Stimulated activated CD4-positive, alpha-beta T cell treated with anti-CD3 and anti-CD28 coated beads, TNF-alpha, amount 100 ng/mL, for 1 hour (primary cell): ENCODE measurements around the gene ITGAL.
A peak's percentile ranks its signal among the peaks of the same experiment; 100 is the strongest.
"Not testable (repeated sequence)": the region's sequence is repeated elsewhere in the genome, so short reads cannot be mapped to it uniquely, and the experiment has no call there.

Source experiments
- DNase-seq, 3 donors: peaks; one replicate each; pipeline ENCODE4 v3.0.0-alpha.2; 2020; ENCODE audit warnings: low read depth in 3 of 3, low spot score in 1 of 3

ITGAL gene

GRCh38 chr16:30526137-30526822 is 53.7 kb downstream of the ITGAL start, which contains the start of gene ZNF768:
ZNF768 (minus strand) TSS chr16:30526566; CDS start chr16:30526413, 153 bp downstream.
- no peak for DNase-seq

- DNase-seq = peak; percentile 74 to 82 (median 77)
These were observed 54.5 kb downstream of the ITGAL start for GRCh38 chr16:30526823-30527634.

DNA sequence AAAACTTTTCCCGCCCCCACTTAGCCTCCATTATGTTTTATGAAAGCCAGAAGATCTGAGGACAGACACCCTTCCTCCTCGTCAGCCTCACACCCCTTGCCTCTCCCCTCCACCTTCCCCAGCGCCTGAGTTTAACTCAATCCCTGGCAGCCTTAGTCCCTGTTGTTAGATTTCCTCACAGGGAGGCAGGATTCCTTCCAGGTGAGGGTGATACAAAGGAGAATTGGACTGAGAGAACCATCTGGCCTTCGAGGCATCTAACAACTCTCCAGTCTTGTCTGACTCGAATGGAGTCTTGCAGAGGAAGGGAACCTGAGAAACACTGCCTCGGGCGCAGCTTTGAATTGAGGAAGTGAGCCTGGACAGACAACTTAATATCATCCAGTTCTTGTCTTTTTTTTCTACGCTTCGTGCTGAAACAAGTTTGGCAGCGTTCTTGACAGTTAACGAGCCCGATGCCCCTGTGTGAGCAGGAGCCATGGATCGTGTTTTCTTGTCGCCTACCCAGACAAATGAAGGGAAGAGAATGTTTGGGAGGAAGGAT is 55.2 kb downstream of the ITGAL start:
- no peak for DNase-seq

DNA sequence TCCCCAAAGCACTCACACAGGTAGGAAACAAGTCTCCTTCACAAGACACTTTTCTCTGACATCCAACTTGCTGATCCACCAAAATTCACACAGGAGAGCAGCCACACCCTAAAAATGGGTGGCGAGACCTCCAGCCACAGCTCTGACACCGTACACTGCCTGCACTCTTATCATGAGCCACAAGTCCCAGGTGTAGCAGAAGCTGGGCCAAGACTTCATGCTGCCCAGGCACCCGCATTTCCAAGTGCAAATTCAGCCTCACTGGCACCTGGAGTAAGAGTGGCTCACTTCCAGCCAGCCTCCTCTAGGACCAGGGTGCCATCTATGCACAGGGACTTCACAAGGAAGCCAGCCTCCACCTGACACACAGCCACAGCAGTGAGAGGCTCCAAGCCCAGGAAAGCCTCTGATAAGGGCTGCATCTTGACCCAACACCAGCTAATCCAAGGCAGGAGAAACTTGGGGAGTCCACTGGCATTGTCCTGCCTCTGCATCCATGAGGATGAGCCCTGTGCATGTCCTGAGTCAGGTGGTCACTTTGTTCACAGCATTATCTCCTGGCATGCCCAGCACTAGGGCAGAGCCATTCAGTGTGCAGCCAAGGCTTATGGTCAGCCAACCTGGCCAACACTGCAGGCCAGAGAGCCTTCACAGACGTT is 56.4 kb downstream of the ITGAL start:
- DNase-seq = no peak

DNA sequence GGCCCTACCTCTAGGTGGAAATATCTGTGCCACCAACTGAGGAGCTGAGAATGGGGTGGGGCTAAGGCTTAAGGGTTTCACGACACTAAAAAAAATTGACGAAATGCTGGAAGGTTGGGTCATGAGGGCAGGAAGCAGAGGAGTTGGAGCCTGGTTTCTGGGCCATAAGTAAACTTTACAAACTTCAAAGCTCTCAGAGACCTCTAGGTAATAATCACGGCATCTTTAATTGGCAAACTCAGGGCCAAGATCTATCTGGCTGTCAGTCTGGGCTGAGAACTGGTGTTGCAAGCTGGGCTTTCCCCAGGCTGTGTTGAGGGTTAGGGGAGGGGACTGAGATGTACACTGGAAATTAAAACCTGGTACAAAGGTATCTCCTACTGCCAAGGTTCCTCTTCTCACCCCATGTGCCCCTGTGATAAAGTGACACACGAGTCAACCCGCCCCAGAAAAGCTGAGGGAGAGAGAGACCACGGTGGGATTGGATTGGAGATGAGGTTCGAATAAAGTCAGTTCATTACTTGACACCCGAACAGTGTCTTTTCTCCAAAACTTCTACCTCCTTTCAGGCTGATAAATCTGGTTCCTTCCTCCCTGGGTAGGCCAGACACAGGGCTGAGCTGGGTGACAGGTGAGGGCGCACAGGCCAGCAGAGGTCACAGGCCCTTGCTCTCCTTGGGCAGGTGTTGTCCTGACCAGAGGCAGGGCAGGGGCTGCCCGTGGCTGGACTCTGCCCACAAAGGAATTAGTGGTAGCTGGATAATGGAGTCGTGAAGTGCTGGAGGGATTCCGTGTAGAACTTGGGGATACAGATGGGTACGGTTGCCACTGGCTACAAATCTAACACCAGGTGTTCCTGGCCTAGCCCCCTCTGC is 57.9 kb downstream of the ITGAL start:
- DNase-seq = no peak

DNA sequence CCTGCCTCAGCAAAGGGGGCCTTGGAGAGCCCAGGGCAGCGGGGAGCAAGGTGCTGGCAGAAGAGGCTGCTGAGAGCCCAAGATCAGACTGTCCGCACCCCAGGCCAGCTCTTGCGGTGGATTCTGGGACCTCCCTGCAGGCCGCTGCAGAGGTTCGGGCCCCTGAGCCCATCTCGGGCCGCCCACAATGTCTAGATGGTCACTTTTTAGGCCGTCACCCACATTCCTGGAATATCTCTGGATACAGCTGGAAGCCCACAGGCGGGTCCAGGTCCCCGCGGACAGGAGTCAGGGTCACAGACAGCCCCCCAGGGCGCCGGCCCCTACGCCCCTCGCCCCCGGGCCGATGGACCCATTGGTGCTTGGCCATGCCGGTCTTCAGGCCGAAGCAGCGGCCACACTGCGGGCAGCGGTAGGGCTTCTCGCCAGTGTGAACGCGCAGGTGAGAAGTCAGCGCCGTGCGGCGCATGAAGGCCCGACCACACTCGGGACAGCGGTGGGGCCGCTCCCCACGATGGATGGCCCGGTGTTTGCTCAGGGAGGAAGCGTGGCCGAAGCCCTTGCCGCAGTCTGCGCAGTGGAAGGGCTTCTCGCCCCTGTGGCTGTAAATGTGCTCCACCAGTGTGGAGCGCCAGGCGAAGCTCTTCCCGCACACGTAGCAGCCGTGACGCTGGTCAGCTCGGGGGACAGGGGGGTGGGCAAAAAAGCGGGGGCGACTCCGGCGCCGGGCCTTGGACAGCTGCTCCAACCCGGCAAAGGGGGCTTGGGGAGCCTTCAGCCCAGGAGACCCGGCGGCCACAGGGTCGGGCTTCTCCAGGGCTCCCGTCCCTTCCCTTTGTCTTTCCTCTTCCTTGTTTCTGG is 60.0 kb downstream of the ITGAL start:
- DNase-seq = no peak

DNA sequence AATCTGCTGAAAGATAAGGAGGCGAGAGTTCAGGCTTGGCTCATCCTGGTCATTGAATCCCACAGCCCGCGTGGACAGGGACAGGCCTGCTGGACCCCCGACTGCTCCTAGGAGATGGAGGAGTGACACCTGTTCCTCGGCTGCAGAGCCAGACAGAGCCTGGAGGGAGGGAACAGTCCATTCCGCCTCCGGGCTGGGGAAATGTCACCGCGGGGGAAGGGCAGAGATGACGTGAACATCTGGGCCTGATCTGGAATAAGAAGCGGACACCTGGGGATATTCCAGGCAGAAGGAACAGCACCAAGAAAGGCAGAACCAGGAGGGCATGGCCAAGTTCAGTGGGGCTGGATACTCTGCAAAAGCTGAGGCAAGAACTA is 60.6 kb downstream of the ITGAL start:
- no peak for DNase-seq

DNA sequence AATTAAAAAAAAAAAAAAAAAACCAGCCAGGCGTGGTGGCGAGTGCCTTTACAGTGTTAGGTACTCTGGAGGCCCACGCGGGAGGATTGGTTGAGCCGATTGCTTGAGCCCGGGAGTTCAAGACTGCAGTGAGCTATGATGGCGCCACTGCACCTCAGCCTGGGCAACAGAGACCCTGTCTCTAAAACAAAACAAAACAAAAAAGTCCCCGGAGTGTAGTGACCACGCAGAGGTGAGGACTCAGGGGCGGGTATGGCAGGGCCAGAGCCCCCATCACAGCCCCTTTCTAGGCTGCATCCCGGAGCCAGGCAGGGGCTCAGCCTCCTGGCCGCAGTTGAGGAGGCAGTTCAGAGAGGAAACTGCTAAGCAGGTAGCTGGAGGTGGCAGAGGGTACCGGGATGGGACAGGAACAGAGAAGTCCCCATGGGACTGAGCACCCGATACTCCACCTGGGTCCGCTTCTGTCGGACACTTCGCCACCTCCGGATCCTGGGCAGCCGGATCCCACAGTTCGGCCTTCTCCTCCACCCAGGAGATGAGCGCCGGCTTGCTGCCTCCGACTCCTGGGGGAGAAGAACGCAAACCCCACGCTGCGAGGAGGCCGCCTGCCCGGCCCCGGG is 61.3 kb downstream of the ITGAL start:
- no peak for DNase-seq

- DNase-seq = peak; percentile 79 to 91 (median 84)
These were observed 62.0 kb downstream of the ITGAL start, which contains the start of gene ZNF747 for GRCh38 chr16:30534368-30535105. ZNF747 (minus strand) TSS chr16:30534858; CDS start chr16:30534679, 179 bp downstream.

DNA sequence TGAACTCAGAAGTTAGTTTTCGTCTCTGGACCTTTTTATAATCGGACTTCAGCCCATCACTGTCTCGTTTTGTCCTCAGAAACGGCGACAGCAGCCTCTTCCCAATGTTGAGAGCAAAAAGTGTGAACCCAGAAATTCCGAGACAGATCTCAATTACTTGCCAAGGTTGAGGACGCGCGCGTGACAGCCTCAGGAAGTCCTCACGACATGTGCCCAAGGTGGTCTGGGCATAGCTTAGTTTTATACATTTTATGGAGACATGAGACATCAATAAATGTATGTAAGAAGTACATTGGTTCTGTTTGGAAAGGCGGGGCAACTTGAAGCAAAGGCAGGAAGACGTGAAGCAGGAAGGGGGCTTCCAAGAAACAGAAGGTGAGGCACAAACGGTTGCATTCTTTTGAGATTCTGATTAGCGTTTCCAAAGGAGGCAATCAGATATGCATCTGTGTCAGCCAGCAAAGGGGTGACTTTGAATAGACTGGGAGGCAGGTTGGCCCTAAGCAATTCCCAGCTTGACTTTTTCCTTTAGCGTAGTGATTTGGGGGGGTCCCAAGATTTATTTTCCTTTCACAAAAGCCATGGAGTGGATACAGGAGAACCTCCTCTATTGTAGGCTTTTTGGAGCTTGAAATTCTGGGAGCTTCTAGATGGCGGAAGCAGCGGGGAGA is 62.7 kb downstream of the ITGAL start:
- DNase-seq = no peak

GRCh38 chr16:30535777-30536190 is 63.2 kb downstream of the ITGAL start:
- DNase-seq = peak in 2 of 3 donors; percentile 31 to 54

DNA sequence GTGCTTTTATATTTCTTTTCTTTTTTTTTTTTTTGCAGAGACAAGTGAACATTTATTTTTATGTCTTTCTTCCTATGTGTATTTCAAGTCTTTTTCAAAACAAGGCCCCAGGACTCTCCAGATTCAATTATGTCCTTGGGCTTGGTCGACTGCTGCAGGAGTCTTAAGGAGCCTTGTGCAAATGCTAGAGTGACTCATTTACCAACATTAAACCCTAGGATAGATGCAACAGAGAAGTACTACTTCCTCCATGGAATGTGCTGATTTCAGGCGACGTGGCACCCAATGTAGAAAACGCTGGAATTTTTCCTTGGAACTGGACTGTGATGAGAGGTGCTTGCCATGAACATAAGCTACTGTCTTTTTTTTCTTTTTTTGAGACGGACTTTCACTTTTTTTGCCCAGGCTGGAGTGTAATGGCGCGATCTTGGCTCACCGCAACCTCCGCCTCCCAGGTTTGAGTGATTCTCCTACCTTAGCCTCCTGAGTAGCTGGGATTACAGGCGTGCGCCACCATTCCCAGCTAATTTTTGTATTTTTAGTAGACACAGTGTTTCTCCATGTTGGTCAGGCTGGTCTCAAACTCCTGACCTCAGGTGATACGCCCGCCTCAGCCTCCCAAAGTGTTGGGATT is 64.0 kb downstream of the ITGAL start:
- DNase-seq = not testable (repeated sequence)

GRCh38 chr16:30539000-30539964 is 66.7 kb downstream of the ITGAL start:
- DNase-seq = no peak

DNA sequence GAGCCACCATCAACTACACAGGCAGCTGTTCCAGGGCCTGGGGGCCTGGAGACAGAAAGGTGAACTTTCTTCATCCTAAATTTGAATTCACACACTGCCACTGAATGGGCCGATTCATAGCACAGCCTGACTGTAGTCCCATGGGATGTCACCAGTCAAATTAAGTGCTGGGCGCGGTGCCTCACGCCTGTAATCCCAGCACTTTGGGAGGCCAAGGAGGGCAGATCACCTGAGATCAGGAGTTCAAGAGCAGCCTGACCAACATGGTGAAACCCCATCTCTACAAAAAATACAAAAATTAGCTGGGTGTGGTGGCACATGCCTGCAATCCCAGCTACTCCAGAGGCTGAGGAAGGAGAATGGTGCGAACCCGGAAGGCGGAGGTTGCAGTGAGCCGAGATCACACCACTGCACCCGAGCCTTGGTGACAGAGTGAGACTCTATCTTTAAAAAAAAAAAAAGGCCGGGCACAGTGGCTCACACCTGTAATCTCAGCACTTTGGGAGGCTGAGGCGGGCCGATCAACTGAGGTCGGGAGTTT is 67.5 kb downstream of the ITGAL start:
- not testable (repeated sequence) for DNase-seq

- DNase-seq = not testable (repeated sequence)
These were observed 68.4 kb downstream of the ITGAL start for GRCh38 chr16:30540916-30541464.
